ENCODE data around the gene ROR2.

Gene ROR2

GRCh38 chr9:91732187-91733005 lies 217.6 kb downstream of the ROR2 start:
- DNase-seq = no peak

- DNase-seq = no peak
Observed at GRCh38 chr9:91730806-91731205, 219.2 kb downstream of the ROR2 start.

- DNase-seq = no peak
Observed at GRCh38 chr9:91729558-91729842, 220.5 kb downstream of the ROR2 start.

- no peak for DNase-seq
Observed at GRCh38 chr9:91727972-91728371, 222.1 kb downstream of the ROR2 start.

- no peak for DNase-seq
Observed at GRCh38 chr9:91727316-91727861, 222.6 kb downstream of the ROR2 start.

- no peak for DNase-seq
Observed at GRCh38 chr9:91726406-91727100, 223.5 kb downstream of the ROR2 start.

GRCh38 chr9:91725651-91726050 lies 224.4 kb downstream of the ROR2 start:
- no peak for DNase-seq

GRCh38 chr9:91724609-91725505 lies 225.2 kb downstream of the ROR2 start:
- DNase-seq = no peak

- DNase-seq = no peak
Observed at GRCh38 chr9:91724068-91724440, 226.0 kb downstream of the ROR2 start.

- no peak for DNase-seq
Observed at GRCh38 chr9:91723420-91724067, 226.5 kb downstream of the ROR2 start.

GRCh38 chr9:91720751-91721705 lies 229.0 kb downstream of the ROR2 start:
- no peak for DNase-seq

GRCh38 chr9:91720313-91720712 lies 229.7 kb downstream of the ROR2 start:
- DNase-seq = no peak

- no peak for DNase-seq
Observed at GRCh38 chr9:91718071-91718470, 232.0 kb downstream of the ROR2 start.

GRCh38 chr9:91716815-91717214 lies 233.2 kb downstream of the ROR2 start:
- DNase-seq = no peak

GRCh38 chr9:91716239-91716638 lies 233.8 kb downstream of the ROR2 start:
- DNase-seq = no peak

GRCh38 chr9:91714874-91715615 lies 235.0 kb downstream of the ROR2 start:
- DNase-seq = no peak

GRCh38 chr9:91714020-91714806 lies 235.8 kb downstream of the ROR2 start:
- no peak for DNase-seq

GRCh38 chr9:91712811-91713210 lies 237.2 kb downstream of the ROR2 start:
- no peak for DNase-seq

- DNase-seq = no peak
Observed at GRCh38 chr9:91711755-91712601, 238.1 kb downstream of the ROR2 start.

All from activated effector memory CD4-positive, alpha-beta T cell treated with Interleukin-2 at 50 U/mL for 16 hours (primary cell).